Natural killer cell (primary cell): ENCODE measurements around the gene ZPBP. TPM values are rescaled to one million over a fixed set of nuclear protein-coding genes. Genes with fewer than 3 reads are reported as not detected.

ENCODE experiments used
- ATAC-seq, 3 donors: fragments of 150-1000 bp in 2 of 3; fragments of 200-7000 bp in 1 of 3; cut with Tn5 transposase; 1 replicate in 1 of 3; 2 replicates in 2 of 3; pipeline ENCODE4 v1.10.0; 2021; ENCODE audit warnings: mild to moderate bottlenecking in 2 of 3, moderate library complexity in 2 of 3
- DNase-seq, 2 donors: peaks; one replicate each; pipeline versions ENCODE4 v3.0.0 to v3.0.0-alpha.2; 2013 to 2021; ENCODE audit warnings: mixed read lengths in 1 of 2
- H3K27ac ChIP-seq: one replicate; pipeline ENCODE4 v1.5.1; 2013; ENCODE audit warnings: mild to moderate bottlenecking, low read length
- H3K27me3 ChIP-seq: one replicate; pipeline ENCODE4 v1.6.1; 2013; ENCODE audit warnings: low read length; ENCODE audit not compliant: control insufficient read depth, insufficient read depth
- H3K36me3 ChIP-seq: one replicate; pipeline ENCODE4 v1.6.1; 2013; ENCODE audit warnings: low read length; ENCODE audit not compliant: control insufficient read depth, insufficient read depth
- H3K4me1 ChIP-seq: one replicate; pipeline ENCODE4 v1.6.1; 2013; ENCODE audit warnings: low read length; ENCODE audit not compliant: control insufficient read depth, insufficient read depth
- H3K4me3 ChIP-seq: one replicate; pipeline ENCODE4 v1.5.1; 2013; ENCODE audit warnings: low read length
- H3K9me3 ChIP-seq: one replicate; pipeline ENCODE4 v1.6.1; 2013; ENCODE audit warnings: low read length; ENCODE audit not compliant: control insufficient read depth, insufficient read depth
- H3K27ac Mint-ChIP-seq, 2 donors: one replicate each; pipeline ENCODE4 v1.8.0; 2022; ENCODE audit warnings: mild to moderate bottlenecking in 2 of 2, mixed read lengths in 2 of 2, moderate library complexity in 1 of 2
- H3K27me3 Mint-ChIP-seq, 2 donors: one replicate each; pipeline ENCODE4 v1.8.0; 2022; ENCODE audit warnings: low read depth in 2 of 2, mixed read lengths in 2 of 2
- H3K36me3 Mint-ChIP-seq: one replicate; pipeline ENCODE4 v1.8.0; 2022; ENCODE audit warnings: mixed read lengths
- H3K4me1 Mint-ChIP-seq, 2 donors: one replicate each; pipeline ENCODE4 v1.8.0; 2022; ENCODE audit warnings: mixed read lengths in 2 of 2
- H3K4me3 Mint-ChIP-seq: one replicate; pipeline ENCODE4 v1.8.0; 2022; ENCODE audit warnings: mild to moderate bottlenecking, moderate library complexity, mixed read lengths
- H3K9me3 Mint-ChIP-seq, 2 donors: one replicate each; pipeline ENCODE4 v1.8.0; 2022; ENCODE audit warnings: mixed read lengths in 2 of 2
- WGBS: methylation state at CpG from one replicate; pipeline ENCODE4 v1.1.7; 2013; ENCODE audit warnings: missing lambda C conversion rate; ENCODE audit not compliant: insufficient coverage; 5-methylcytosine and 5-hydroxymethylcytosine counted together
- intact Hi-C: fragments of 100-400 bp; cut with micrococcal nuclease; formaldehyde crosslinking; loops from one replicate; pipeline ENCODE4 v1.14.2; 2022
- total RNA-seq, 4 donors: library from RNA; stranded (reverse); fragments of 120-200 nt in 1 of 4; gene quantifications; one replicate each; pipeline versions ENCODE4 v1.2.3 to v1.2.4, GENCODE V29; 2013 to 2022
- TF ChIP-seq, protein P1 (sequence below): fragments of 200-600 bp; IDR thresholded peaks from one replicate; pipeline ENCODE4 v1.8.0; 2022; ENCODE audit warnings: antibody characterized with exemption

ZPBP gene
- total RNA-seq, 3 donors from 2014 or later (not counting 1 experiment from before 2014, with no cell fraction given) = not detected

DNA sequence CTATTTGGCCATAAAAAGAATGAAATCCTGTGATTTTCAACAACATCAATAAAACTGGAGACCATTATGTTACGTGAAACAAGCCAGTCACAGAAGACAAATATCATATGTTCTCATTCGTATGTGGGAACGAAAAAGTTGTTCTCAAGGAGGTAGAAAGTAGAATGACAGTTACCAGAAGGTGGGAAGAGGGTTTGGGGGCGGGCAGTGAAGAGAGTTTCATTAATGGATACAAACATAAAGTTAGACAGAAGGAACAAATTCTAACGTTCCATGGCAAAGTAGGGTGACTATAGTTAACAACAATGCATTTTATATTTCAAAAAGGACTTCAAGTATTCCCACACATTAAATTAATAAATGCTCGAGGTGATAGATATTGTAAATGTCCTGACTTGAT is 97.4 kb downstream of the ZPBP start:
- no peaks in the 10 kb centered on the region for H3K9me3 ChIP-seq
- TF ChIP-seq, protein P1, sequence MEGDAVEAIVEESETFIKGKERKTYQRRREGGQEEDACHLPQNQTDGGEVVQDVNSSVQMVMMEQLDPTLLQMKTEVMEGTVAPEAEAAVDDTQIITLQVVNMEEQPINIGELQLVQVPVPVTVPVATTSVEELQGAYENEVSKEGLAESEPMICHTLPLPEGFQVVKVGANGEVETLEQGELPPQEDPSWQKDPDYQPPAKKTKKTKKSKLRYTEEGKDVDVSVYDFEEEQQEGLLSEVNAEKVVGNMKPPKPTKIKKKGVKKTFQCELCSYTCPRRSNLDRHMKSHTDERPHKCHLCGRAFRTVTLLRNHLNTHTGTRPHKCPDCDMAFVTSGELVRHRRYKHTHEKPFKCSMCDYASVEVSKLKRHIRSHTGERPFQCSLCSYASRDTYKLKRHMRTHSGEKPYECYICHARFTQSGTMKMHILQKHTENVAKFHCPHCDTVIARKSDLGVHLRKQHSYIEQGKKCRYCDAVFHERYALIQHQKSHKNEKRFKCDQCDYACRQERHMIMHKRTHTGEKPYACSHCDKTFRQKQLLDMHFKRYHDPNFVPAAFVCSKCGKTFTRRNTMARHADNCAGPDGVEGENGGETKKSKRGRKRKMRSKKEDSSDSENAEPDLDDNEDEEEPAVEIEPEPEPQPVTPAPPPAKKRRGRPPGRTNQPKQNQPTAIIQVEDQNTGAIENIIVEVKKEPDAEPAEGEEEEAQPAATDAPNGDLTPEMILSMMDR = no peak
- no peak overlapping the region for H3K27ac ChIP-seq
- no peaks in the 10 kb centered on the region for H3K36me3 ChIP-seq
- peaks cover 5 to 6% of the 10 kb centered on the region in 2 donors for H3K9me3 Mint-ChIP-seq
- no peaks in the 10 kb centered on the region for H3K4me1 ChIP-seq
- no peak for ATAC-seq
- no peaks in the 10 kb centered on the region for H3K27me3 ChIP-seq
- 79% methylated on average over 4 of the region's 6 CpGs for WGBS
- no peak for DNase-seq
- H3K27me3 Mint-ChIP-seq = no peaks in the 10 kb centered on the region
- no peaks in the 10 kb centered on the region for H3K36me3 Mint-ChIP-seq
- intact Hi-C loops = no loop called here
- H3K4me1 Mint-ChIP-seq = no peaks in the 10 kb centered on the region
- H3K4me3 Mint-ChIP-seq = no peak overlapping the region
- no peak overlapping the region for H3K4me3 ChIP-seq
- no peak overlapping the region for H3K27ac Mint-ChIP-seq

DNA sequence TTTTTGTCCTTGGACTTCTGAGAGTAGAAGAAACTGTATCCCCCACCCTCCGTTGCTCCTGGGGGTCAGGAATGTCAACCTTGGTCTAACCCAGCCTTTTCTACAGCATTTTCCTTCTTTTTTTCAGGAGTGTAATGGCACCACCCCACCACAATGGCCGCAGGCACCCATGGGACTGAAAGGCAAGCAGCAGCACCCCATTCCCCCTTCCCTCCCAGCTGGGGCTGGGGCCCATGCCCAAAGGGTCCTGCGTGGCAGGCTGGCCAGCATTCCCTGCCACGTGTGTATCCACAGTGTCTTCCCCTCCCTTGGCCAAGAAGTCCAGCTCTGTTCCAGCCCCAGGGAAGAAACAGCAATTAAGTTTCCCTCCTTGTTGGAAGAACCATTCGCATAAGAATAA is 106.9 kb downstream of the ZPBP start:
- Histone ChIP-seq H3K4me3 (no peak overlapping the region), H3K27ac (no peak overlapping the region), H3K36me3 (no peaks in the 10 kb centered on the region), H3K9me3 (peaks cover 7% of the 10 kb centered on the region), H3K4me1 (no peaks in the 10 kb centered on the region), H3K27me3 (no peaks in the 10 kb centered on the region)
- Mint-ChIP-seq H3K27me3 (no peaks in the 10 kb centered on the region), H3K36me3 (peaks cover 7% of the 10 kb centered on the region), H3K4me1 (no peaks in the 10 kb centered on the region), H3K27ac (no peak overlapping the region), H3K4me3 (no peak overlapping the region), H3K9me3 (peaks cover 2 to 4% of the 10 kb centered on the region in 2 donors)
- ATAC-seq (no peak), DNase-seq (no peak)
- 84% methylated on average over 5 of the region's 5 CpGs for WGBS
- TF ChIP-seq, protein P1 = no peak
- intact Hi-C loops = no loop called here

DNA sequence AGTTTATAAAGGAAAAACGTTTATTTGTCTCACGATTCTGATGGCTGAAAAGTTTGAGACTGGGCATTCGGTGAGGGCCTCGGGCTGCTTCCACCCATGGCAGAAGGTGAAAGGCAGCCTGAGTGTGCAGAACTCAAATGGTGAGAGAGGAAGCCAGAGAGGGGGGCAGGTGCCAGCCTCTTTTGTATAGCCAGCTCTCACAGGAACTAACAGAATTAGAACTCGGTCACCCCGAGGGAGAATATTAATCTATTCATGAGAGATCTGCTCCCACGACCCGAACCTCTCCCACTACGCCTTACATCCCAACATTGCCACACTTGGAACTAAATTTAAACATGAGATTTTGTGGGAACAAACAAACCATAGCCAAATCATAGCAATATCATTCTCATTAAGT is 112.6 kb downstream of the ZPBP start:
- Mint-ChIP-seq H3K36me3 (no peaks in the 10 kb centered on the region), H3K27ac (no peak overlapping the region), H3K4me3 (no peak overlapping the region), H3K27me3 (no peaks in the 10 kb centered on the region), H3K4me1 (no peaks in the 10 kb centered on the region), H3K9me3 (no peaks in the 10 kb centered on the region)
- Histone ChIP-seq H3K4me1 (no peaks in the 10 kb centered on the region), H3K9me3 (no peaks in the 10 kb centered on the region), H3K4me3 (no peak overlapping the region), H3K36me3 (no peaks in the 10 kb centered on the region), H3K27ac (no peak overlapping the region), H3K27me3 (no peaks in the 10 kb centered on the region)
- TF ChIP-seq, protein P1 = no peak
- no peak for DNase-seq
- intact Hi-C loops = no loop called here
- WGBS = 94% methylated on average over 9 of the region's 9 CpGs
- no peak for ATAC-seq

DNA sequence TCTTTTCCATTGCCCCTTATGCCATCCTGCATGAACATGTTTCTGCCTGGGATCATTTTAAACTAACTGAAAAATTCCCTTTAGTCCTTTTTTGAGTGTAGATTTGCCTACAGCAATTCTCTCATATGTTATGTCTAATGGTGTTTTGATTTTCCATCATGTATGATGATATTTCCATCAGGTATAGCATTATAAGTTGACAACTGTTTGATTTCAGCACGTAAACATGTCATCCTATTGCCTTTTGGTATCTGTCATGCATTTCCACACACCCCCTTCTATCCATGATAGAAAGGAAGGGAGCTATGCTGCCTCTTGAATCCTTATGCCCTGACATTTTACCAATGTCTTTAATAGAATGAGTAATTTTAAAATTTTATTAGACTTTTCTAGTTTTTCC is 116.8 kb downstream of the ZPBP start:
- ATAC-seq = no peak
- no peak overlapping the region for H3K4me3 Mint-ChIP-seq
- no CpG with 5 or more reads among the region's 1 CpG for WGBS
- no peaks in the 10 kb centered on the region for H3K27me3 Mint-ChIP-seq
- H3K9me3 Mint-ChIP-seq = peaks cover 0 to 5% of the 10 kb centered on the region in 2 donors
- no peak overlapping the region for H3K27ac ChIP-seq
- no peaks in the 10 kb centered on the region for H3K36me3 ChIP-seq
- no peak overlapping the region for H3K4me3 ChIP-seq
- TF ChIP-seq, protein P1 = no peak
- H3K27me3 ChIP-seq = no peaks in the 10 kb centered on the region
- no peak overlapping the region for H3K27ac Mint-ChIP-seq
- no peaks in the 10 kb centered on the region for H3K4me1 ChIP-seq
- no peaks in the 10 kb centered on the region for H3K9me3 ChIP-seq
- no peaks in the 10 kb centered on the region for H3K36me3 Mint-ChIP-seq
- H3K4me1 Mint-ChIP-seq = no peaks in the 10 kb centered on the region
- DNase-seq = no peak
- intact Hi-C loops = no loop called here
